Ascending aorta (tissue), 2 donors: ENCODE data around the gene PTPN3. TPM values are rescaled to one million over a fixed set of nuclear protein-coding genes. Genes with fewer than 3 reads are reported as not detected.

ENCODE experiments used
- DNase-seq, 2 donors: peaks; one replicate each; pipeline ENCODE4 v3.0.0-alpha.2; 2019; ENCODE audit warnings: low spot score in 2 of 2
- H3K27ac ChIP-seq, 2 donors: fragments of 200-600 bp; sonication (generic); one replicate each; pipeline ENCODE4 v1.5.1; 2016 to 2017; ENCODE audit warnings: mild to moderate bottlenecking in 1 of 2
- H3K27me3 ChIP-seq: fragments of 200-600 bp; sonication (generic); one replicate; pipeline ENCODE4 v1.5.1; 2017
- H3K36me3 ChIP-seq, 2 donors: fragments of 200-600 bp; sonication (generic); one replicate each; pipeline ENCODE4 v1.5.1; 2016
- H3K4me1 ChIP-seq, 2 donors: fragments of 200-600 bp; sonication (generic); one replicate each; pipeline ENCODE4 v1.5.1; 2016 to 2017; ENCODE audit warnings: mild to moderate bottlenecking in 1 of 2
- H3K4me3 ChIP-seq, 2 donors: fragments of 200-600 bp; sonication (generic); one replicate each; pipeline ENCODE4 v1.5.1; 2016 to 2017; ENCODE audit warnings: mild to moderate bottlenecking in 1 of 2
- H3K9me3 ChIP-seq, 2 donors: fragments of 200-600 bp; sonication (generic); one replicate each; pipeline ENCODE4 v1.5.1; 2016
- CTCF ChIP-seq, 3 experiments: fragments of 200-600 bp in 2 of 3; fragments of 450-650 bp in 1 of 3; sonication (generic) in 2 of 3; IDR thresholded peaks; one replicate each; pipeline ENCODE4 v1.5.1; 2016 to 2019; ENCODE audit warnings: antibody characterized with exemption in 3 of 3, mild to moderate bottlenecking in 1 of 3, moderate library complexity in 1 of 3
- intact Hi-C: fragments of 100-400 bp; cut with DNase I; formaldehyde crosslinking; loops from one replicate; pipeline ENCODE4 v1.15.1; 2023
- total RNA-seq: library from RNA; depleted of rRNA; stranded (reverse); fragments of >200 nt; gene quantifications from one replicate; pipeline ENCODE4 v1.1.0, GENCODE V29; 2016

The PTPN3 gene
- total RNA-seq, 1 donor from 2014 or later: 4.3 TPM

- Histone ChIP-seq H3K9me3 (no peaks in the 10 kb centered on the region), H3K27me3 (no peaks in the 10 kb centered on the region), H3K36me3 (no peaks in the 10 kb centered on the region), H3K4me1 (peaks cover 16 to 32% of the 10 kb centered on the region in 2 donors), H3K4me3 (no peak overlapping the region), H3K27ac (peak overlapping the region; percentile 84 to 93)
- TF ChIP-seq CTCF (IDR thresholded peaks at IDR 0.05): no peak
- no peak for DNase-seq
- intact Hi-C loops: loop anchor here (10.0 kb wide), 1 partner anchor 317 kb away; no protein-coding TSS in a partner anchor
Measured at GRCh38 chr9:109478051-109478563, 20.0 kb downstream of the PTPN3 start.

GRCh38 chr9:109477258-109478050 lies 20.7 kb downstream of the PTPN3 start:
- no peaks in the 10 kb centered on the region for H3K36me3 ChIP-seq
- peaks cover 16 to 35% of the 10 kb centered on the region in 2 donors for H3K4me1 ChIP-seq
- H3K27ac ChIP-seq: peak overlapping the region; percentile 84 to 93
- no peaks in the 10 kb centered on the region for H3K27me3 ChIP-seq
- H3K4me3 ChIP-seq: no peak overlapping the region
- no peaks in the 10 kb centered on the region for H3K9me3 ChIP-seq
- DNase-seq: peak in 1 of 2 donors; percentile 65
- intact Hi-C loops: loop anchor here (10.0 kb wide), 1 partner anchor 317 kb away; no protein-coding TSS in a partner anchor
- TF ChIP-seq CTCF (IDR thresholded peaks at IDR 0.05): no peak

- no peak for DNase-seq
- Histone ChIP-seq H3K9me3 (no peaks in the 10 kb centered on the region), H3K36me3 (no peaks in the 10 kb centered on the region), H3K4me3 (no peak overlapping the region), H3K4me1 (peaks cover 16 to 36% of the 10 kb centered on the region in 2 donors), H3K27ac (peak overlapping the region; percentile 84 to 93), H3K27me3 (no peaks in the 10 kb centered on the region)
- no peak for TF ChIP-seq CTCF (IDR thresholded peaks at IDR 0.05)
- intact Hi-C loops: loop anchor here (10.0 kb wide), 1 partner anchor 318 kb away; no protein-coding TSS in a partner anchor
Measured at GRCh38 chr9:109476642-109477257, 21.4 kb downstream of the PTPN3 start.

GRCh38 chr9:109475526-109475925 lies 22.6 kb downstream of the PTPN3 start:
- no peaks in the 10 kb centered on the region for H3K9me3 ChIP-seq
- H3K4me1 ChIP-seq: peaks cover 16 to 40% of the 10 kb centered on the region in 2 donors
- peak in 1 of 2 donors; percentile 86 for DNase-seq
- peak overlapping the region; percentile 84 to 93 for H3K27ac ChIP-seq
- no peaks in the 10 kb centered on the region for H3K27me3 ChIP-seq
- TF ChIP-seq CTCF (IDR thresholded peaks at IDR 0.05): no peak
- intact Hi-C loops: loop anchor here (10.0 kb wide), 1 partner anchor 319 kb away; no protein-coding TSS in a partner anchor
- peak overlapping the region in 1 of 2 donors; percentile 8 for H3K4me3 ChIP-seq
- no peaks in the 10 kb centered on the region for H3K36me3 ChIP-seq

GRCh38 chr9:109474944-109475343 lies 23.2 kb downstream of the PTPN3 start:
- no peak for DNase-seq
- Histone ChIP-seq H3K9me3 (no peaks in the 10 kb centered on the region), H3K27ac (peak overlapping the region; percentile 84 to 93), H3K4me3 (peak overlapping the region in 1 of 2 donors; percentile 8), H3K27me3 (no peaks in the 10 kb centered on the region), H3K4me1 (peaks cover 16 to 40% of the 10 kb centered on the region in 2 donors), H3K36me3 (no peaks in the 10 kb centered on the region)
- TF ChIP-seq CTCF (IDR thresholded peaks at IDR 0.05): no peak
- intact Hi-C loops: loop anchor here (5.0 to 10.0 kb wide), 2 partner anchors 32 to 320 kb away; no protein-coding TSS in a partner anchor
